SU-DHL-6 (cell line): ENCODE data around the gene INF2.

ENCODE experiments used
- H2AFZ ChIP-seq: fragments of 200-600 bp; sonication (generic); 2 replicates; pipeline ENCODE4 v1.6.1; 2014; ENCODE audit warnings: low read depth, mild to moderate bottlenecking, moderate library complexity, mixed read lengths, antibody characterized with exemption, low read length; ENCODE audit not compliant: severe bottlenecking
- H3F3A ChIP-seq: fragments of 200-600 bp; shearing (Covaris generic); 2 replicates; pipeline ENCODE4 v1.6.0; 2016; ENCODE audit warnings: antibody characterized with exemption, mild to moderate bottlenecking; ENCODE audit not compliant: insufficient read depth
- H3K27ac ChIP-seq: fragments of 200-600 bp; sonication (generic); 2 replicates; pipeline ENCODE4 v1.5.1; 2016; ENCODE audit warnings: low read depth, mild to moderate bottlenecking, low read length, moderate library complexity, mixed read lengths
- H3K27me3 ChIP-seq: fragments of 200-600 bp; sonication (generic), shearing (Covaris generic); 2 replicates; pipeline ENCODE4 v1.6.0; 2014; ENCODE audit warnings: mild to moderate bottlenecking, low read length
- H3K36me3 ChIP-seq: fragments of 200-600 bp; sonication (generic); 2 replicates; pipeline ENCODE4 v1.6.1; 2014; ENCODE audit warnings: mild to moderate bottlenecking, low read length, mixed read lengths
- H3K4me2 ChIP-seq: fragments of 300-600, 200-600 bp; shearing (Covaris generic), sonication (generic); 2 replicates; pipeline ENCODE4 v1.6.0; 2014; ENCODE audit warnings: low read length, low read depth, mild to moderate bottlenecking; ENCODE audit not compliant: poor library complexity, severe bottlenecking
- H3K4me3 ChIP-seq: fragments of 200-600 bp; sonication (generic); 2 replicates; pipeline ENCODE4 v1.5.1; 2014; ENCODE audit warnings: antibody characterized with exemption, low read length, mild to moderate bottlenecking, mixed read lengths; ENCODE audit not compliant: insufficient read depth, poor library complexity, severe bottlenecking
- H3K79me2 ChIP-seq: fragments of 200-600 bp; sonication (generic); 2 replicates; pipeline ENCODE4 v1.6.1; 2014; ENCODE audit warnings: mild to moderate bottlenecking, low read length, moderate library complexity; ENCODE audit not compliant: insufficient read depth
- H3K9ac ChIP-seq: fragments of 200-600 bp; sonication (generic); 2 replicates; pipeline ENCODE4 v1.7.0; 2014; ENCODE audit warnings: mild to moderate bottlenecking, low read length
- H3K9me2 ChIP-seq: fragments of 200-600 bp; sonication (generic); replicated peaks from 2 replicates; pipeline ENCODE4 v1.6.1; 2014; ENCODE audit warnings: low read length; ENCODE audit not compliant: insufficient read depth
- H3K9me3 ChIP-seq: fragments of 200-600 bp; sonication (generic); 2 replicates; pipeline ENCODE4 v1.6.1; 2014; ENCODE audit warnings: low read length, mixed read lengths; ENCODE audit not compliant: insufficient read depth
- H4K20me1 ChIP-seq: fragments of 200-600 bp; sonication (generic); 2 replicates; pipeline ENCODE4 v1.6.1; 2014; ENCODE audit warnings: low read depth, mild to moderate bottlenecking, antibody characterized with exemption, low read length, moderate library complexity, mixed read lengths
- CTCF ChIP-seq: fragments of 200-600 bp; sonication (generic); IDR thresholded peaks from one replicate; pipeline ENCODE4 v1.5.1; 2017; ENCODE audit warnings: antibody characterized with exemption, mild to moderate bottlenecking, low read length, moderate library complexity; ENCODE audit not compliant: insufficient read depth, poor library complexity, severe bottlenecking
- EZH2phosphoT487 ChIP-seq: fragments of 200-600 bp; sonication (generic), shearing (Covaris generic); conservative IDR thresholded peaks from 2 replicates; pipeline ENCODE4 v1.6.1; 2018; ENCODE audit warnings: mild to moderate bottlenecking, antibody characterized with exemption, low read length, moderate library complexity, mixed read lengths

Gene INF2

GRCh38 chr14:104770851-104771272 lies 81.4 kb downstream of the INF2 start:
- Histone ChIP-seq H3K36me3 (0 out of 2 replicates have a peak, but pooled peaks cover 9% of the 10 kb centered on the region), H2AFZ (no peak overlapping the region), H3K9ac (no peak overlapping the region), H3K27ac (no peak overlapping the region), H3K27me3 (no peaks in the 10 kb centered on the region), H3K4me2 (no peak overlapping the region), H3K9me2 (no peaks in the 10 kb centered on the region), H3K4me3 (no peak overlapping the region), H3F3A (no peaks in the 10 kb centered on the region), H4K20me1 (no peaks in the 10 kb centered on the region), H3K79me2 (no peaks in the 10 kb centered on the region), H3K9me3 (no peaks in the 10 kb centered on the region)
- TF ChIP-seq CTCF (no peak), EZH2phosphoT487 (no peak)

GRCh38 chr14:104771374-104771773 lies 82.0 kb downstream of the INF2 start:
- Histone ChIP-seq H3K36me3 (0 out of 2 replicates have a peak, but pooled peaks cover 9% of the 10 kb centered on the region), H3K79me2 (no peaks in the 10 kb centered on the region), H3K9ac (no peak overlapping the region), H3K4me2 (no peak overlapping the region), H3K9me3 (no peaks in the 10 kb centered on the region), H3K4me3 (no peak overlapping the region), H3K9me2 (no peaks in the 10 kb centered on the region), H3F3A (no peaks in the 10 kb centered on the region), H3K27me3 (no peaks in the 10 kb centered on the region), H3K27ac (no peak overlapping the region), H4K20me1 (no peaks in the 10 kb centered on the region), H2AFZ (no peak overlapping the region)
- TF ChIP-seq EZH2phosphoT487 (no peak), CTCF (no peak)
